Measurements from ENCODE around the gene PPP1R26.

GRCh38 chr9:135455401-135456030 is 24.1 kb upstream of the PPP1R26 start:
- TF ChIP-seq ELF1 (IDR thresholded peaks at IDR 0.05) = no peak
- TF ChIP-seq, protein P1, sequence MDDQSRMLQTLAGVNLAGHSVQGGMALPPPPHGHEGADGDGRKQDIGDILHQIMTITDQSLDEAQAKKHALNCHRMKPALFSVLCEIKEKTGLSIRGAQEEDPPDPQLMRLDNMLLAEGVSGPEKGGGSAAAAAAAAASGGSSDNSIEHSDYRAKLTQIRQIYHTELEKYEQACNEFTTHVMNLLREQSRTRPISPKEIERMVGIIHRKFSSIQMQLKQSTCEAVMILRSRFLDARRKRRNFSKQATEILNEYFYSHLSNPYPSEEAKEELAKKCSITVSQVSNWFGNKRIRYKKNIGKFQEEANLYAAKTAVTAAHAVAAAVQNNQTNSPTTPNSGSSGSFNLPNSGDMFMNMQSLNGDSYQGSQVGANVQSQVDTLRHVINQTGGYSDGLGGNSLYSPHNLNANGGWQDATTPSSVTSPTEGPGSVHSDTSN (IDR thresholded peaks at IDR 0.05) = no peak
- TF ChIP-seq CTCF (IDR thresholded peaks at IDR 0.05) = no peak
- TF ChIP-seq GATA2 (CRISPR knock-in tag; IDR thresholded peaks at IDR 0.05) = no peak
